Fibroblast of lung (primary cell): ENCODE data around the gene NRP1. TPM values are rescaled to one million over a fixed set of nuclear protein-coding genes. Genes with fewer than 3 reads are reported as not detected.

Experiments
- DNase-seq, 2 donors: peaks; one replicate each; pipeline versions ENCODE4 v3.0.0 to v3.0.0-alpha.2; 2010; ENCODE audit warnings: low read depth in 2 of 2
- H2AFZ ChIP-seq: 2 replicates; pipeline ENCODE4 v1.5.1; 2012; ENCODE audit warnings: low read length, control low read depth, inconsistent platforms
- H3K27ac ChIP-seq: 2 replicates; pipeline ENCODE4 v1.5.1; 2011; ENCODE audit warnings: low read length, control low read depth; ENCODE audit not compliant: insufficient read depth
- H3K27me3 ChIP-seq: 2 replicates; pipeline ENCODE4 v1.5.1; 2011; ENCODE audit warnings: mild to moderate bottlenecking, low read length; ENCODE audit not compliant: control insufficient read depth, insufficient read depth
- H3K36me3 ChIP-seq: 2 replicates; pipeline ENCODE4 v1.5.1; 2011; ENCODE audit warnings: low read length; ENCODE audit not compliant: control insufficient read depth, insufficient read depth
- H3K4me1 ChIP-seq: 2 replicates; pipeline ENCODE4 v1.5.1; 2011; ENCODE audit warnings: low read length; ENCODE audit not compliant: control insufficient read depth, insufficient read depth; ENCODE audit errors: extremely low read depth
- H3K4me2 ChIP-seq: 2 replicates; pipeline ENCODE4 v1.5.1; 2011; ENCODE audit warnings: low read length, control low read depth; ENCODE audit not compliant: insufficient read depth; ENCODE audit errors: extremely low read depth
- H3K4me3 ChIP-seq, 4 experiments: fragments of 200-600 bp in 1 of 4; sonication (generic) in 1 of 4; replicated peaks in 1 of 4; 2 replicates each; pipeline ENCODE4 v1.5.1; 2011 to 2016; ENCODE audit warnings: low read length in 4 of 4, low read depth in 3 of 4, mild to moderate bottlenecking in 3 of 4, control low read depth in 2 of 4, inconsistent platforms in 1 of 4, mixed read lengths in 1 of 4; ENCODE audit not compliant: insufficient read depth in 1 of 4; ENCODE audit errors: control extremely low read depth in 1 of 4
- H3K79me2 ChIP-seq: 2 replicates; pipeline ENCODE4 v1.5.1; 2012; ENCODE audit warnings: mild to moderate bottlenecking, low read length, inconsistent platforms; ENCODE audit not compliant: control insufficient read depth, insufficient read depth
- H3K9ac ChIP-seq: 2 replicates; pipeline ENCODE4 v1.5.1; 2011; ENCODE audit warnings: mild to moderate bottlenecking, low read length, control low read depth; ENCODE audit not compliant: insufficient read depth
- H3K9me3 ChIP-seq: 2 replicates; pipeline ENCODE4 v1.5.1; 2012; ENCODE audit warnings: low read depth, low read length; ENCODE audit not compliant: control insufficient read depth, insufficient read depth
- H4K20me1 ChIP-seq: 2 replicates; pipeline ENCODE4 v1.5.1; 2011; ENCODE audit warnings: low read length; ENCODE audit not compliant: control insufficient read depth, insufficient read depth; ENCODE audit errors: extremely low read depth
- CTCF ChIP-seq, 2 donors: IDR thresholded peaks in 1 of 2; conservative IDR thresholded peaks in 1 of 2; 1 replicate in 1 of 2; 2 replicates in 1 of 2; pipeline ENCODE4 v1.5.1; 2011 to 2012; ENCODE audit warnings: low read length in 2 of 2, control low read depth in 1 of 2, inconsistent platforms in 1 of 2, low read depth in 1 of 2, mild to moderate bottlenecking in 1 of 2
- EZH2 ChIP-seq: IDR thresholded peaks from 2 replicates; pipeline ENCODE4 v1.5.1; 2012; ENCODE audit warnings: low read length, control low read depth, mild to moderate bottlenecking; ENCODE audit errors: missing control alignments
- polyA plus RNA-seq, 2 donors: library from polyadenylated mRNA; depleted of rRNA in 1 of 2; stranded (reverse) in 1 of 2; unstranded in 1 of 2; fragments of >200 nt; gene quantifications; 2 replicates each; pipeline ENCODE4 v1.2.1, GENCODE V29; 2011 to 2012; ENCODE audit warnings: missing spikeins in 1 of 2
- total RNA-seq: library from RNA; depleted of rRNA; stranded (reverse); fragments of >200 nt; gene quantifications from 2 replicates; pipeline ENCODE4 v1.2.1, GENCODE V29; 2014

The NRP1 gene
- total and polyA plus RNA-seq, 2 donors (not counting 1 experiment from before 2014, with no cell fraction given) = 187 to 373 TPM

DNA sequence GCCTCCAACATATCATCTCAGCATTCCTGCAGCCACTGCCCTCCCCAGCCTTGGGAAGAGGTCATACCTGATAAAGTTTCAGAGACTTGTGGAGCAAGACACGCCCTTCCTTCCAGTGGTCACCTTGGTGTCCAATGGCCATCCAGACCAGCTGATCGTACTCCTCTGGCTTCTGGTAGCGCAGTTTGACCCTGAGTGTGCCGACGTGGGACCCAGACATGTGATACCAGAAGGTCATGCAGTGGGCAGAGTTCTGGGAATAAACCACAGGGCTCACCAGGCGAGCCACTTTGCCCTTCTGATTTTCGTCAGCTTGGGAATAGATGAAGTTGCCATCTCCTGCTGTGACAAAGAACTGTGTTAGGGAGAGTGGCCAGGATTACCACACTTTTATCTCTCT lies 148.3 kb downstream of the NRP1 start:
- H3K79me2 ChIP-seq = no peaks in the 10 kb centered on the region
- no peak overlapping the region for H2AFZ ChIP-seq
- H3K36me3 ChIP-seq = peaks cover 38% of the 10 kb centered on the region
- no peak for DNase-seq
- TF ChIP-seq CTCF (conservative IDR thresholded peaks at IDR 0.05 in 1 of 2, IDR thresholded peaks at IDR 0.05 in 1 of 2; ENCODE audit: low read depth in 1 of 2, low read length in 2 of 2) (no peak), EZH2 (no peak)
- no peaks in the 10 kb centered on the region for H4K20me1 ChIP-seq
- H3K4me1 ChIP-seq = no peaks in the 10 kb centered on the region
- H3K4me3 ChIP-seq = no peak overlapping the region
- no peaks in the 10 kb centered on the region for H3K9me3 ChIP-seq
- no peak overlapping the region for H3K27ac ChIP-seq
- H3K9ac ChIP-seq = no peak overlapping the region
- no peak overlapping the region for H3K4me2 ChIP-seq
- no peaks in the 10 kb centered on the region for H3K27me3 ChIP-seq

GRCh38 chr10:33183655-33184054 lies 150.8 kb downstream of the NRP1 start:
- Histone ChIP-seq H3K79me2 (no peaks in the 10 kb centered on the region), H3K9ac (no peak overlapping the region), H3K4me3 (no peak overlapping the region), H4K20me1 (no peaks in the 10 kb centered on the region), H3K27me3 (no peaks in the 10 kb centered on the region), H3K27ac (no peak overlapping the region), H3K9me3 (no peaks in the 10 kb centered on the region), H3K4me1 (peaks cover 9% of the 10 kb centered on the region), H3K4me2 (no peak overlapping the region), H3K36me3 (peaks cover 37% of the 10 kb centered on the region), H2AFZ (no peak overlapping the region)
- no peak for DNase-seq
- TF ChIP-seq CTCF (conservative IDR thresholded peaks at IDR 0.05 in 1 of 2, IDR thresholded peaks at IDR 0.05 in 1 of 2; ENCODE audit: low read depth in 1 of 2, low read length in 2 of 2) = no peak
- TF ChIP-seq EZH2 = no peak

DNA sequence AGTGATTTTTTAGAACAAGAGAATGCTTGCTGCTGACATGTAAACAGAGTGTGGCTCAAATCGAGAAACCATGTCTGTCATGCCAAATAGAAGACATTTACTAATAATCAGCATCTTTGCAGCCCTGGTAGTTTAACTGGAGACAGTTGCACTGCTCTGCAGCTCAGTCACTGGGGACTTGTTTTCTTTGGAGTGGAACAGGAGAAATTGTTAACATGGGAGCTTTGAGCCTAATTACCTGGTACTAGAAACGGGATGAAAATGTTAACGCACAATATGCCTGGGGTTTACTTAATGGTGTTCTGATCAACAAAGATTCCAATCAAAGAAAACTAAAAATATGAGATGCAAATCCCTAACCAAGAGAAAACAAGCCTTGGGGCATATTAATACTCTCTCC lies 153.5 kb downstream of the NRP1 start:
- Histone ChIP-seq H3K27me3 (no peaks in the 10 kb centered on the region), H3K4me2 (no peak overlapping the region), H3K4me3 (no peak overlapping the region), H3K79me2 (no peaks in the 10 kb centered on the region), H2AFZ (no peak overlapping the region), H3K4me1 (peaks cover 14% of the 10 kb centered on the region), H3K27ac (no peak overlapping the region), H3K9me3 (no peaks in the 10 kb centered on the region), H3K36me3 (peaks cover 27% of the 10 kb centered on the region), H3K9ac (no peak overlapping the region), H4K20me1 (no peaks in the 10 kb centered on the region)
- no peak for DNase-seq
- TF ChIP-seq EZH2 (no peak), CTCF (conservative IDR thresholded peaks at IDR 0.05 in 1 of 2, IDR thresholded peaks at IDR 0.05 in 1 of 2; ENCODE audit: low read depth in 1 of 2, low read length in 2 of 2) (no peak)
